Inflammatory macrophage (primary cell): ENCODE measurements around the gene MT3.
A peak's percentile ranks its signal among the peaks of the same experiment; 100 is the strongest.
"Not testable (repeated sequence)": the region's sequence is repeated elsewhere in the genome, so short reads cannot be mapped to it uniquely, and the experiment has no call there.

Experiments used
- DNase-seq, 2 donors: peaks; one replicate each; pipeline ENCODE4 v3.0.0-alpha.2; 2020 to 2022

Gene MT3

GRCh38 chr16:56580391-56581048, 8.8 kb upstream of the MT3 start:
- DNase-seq, result no peak

- DNase-seq, result not testable (repeated sequence)
Observed at GRCh38 chr16:56582911-56583310, 6.4 kb upstream of the MT3 start.

DNA sequence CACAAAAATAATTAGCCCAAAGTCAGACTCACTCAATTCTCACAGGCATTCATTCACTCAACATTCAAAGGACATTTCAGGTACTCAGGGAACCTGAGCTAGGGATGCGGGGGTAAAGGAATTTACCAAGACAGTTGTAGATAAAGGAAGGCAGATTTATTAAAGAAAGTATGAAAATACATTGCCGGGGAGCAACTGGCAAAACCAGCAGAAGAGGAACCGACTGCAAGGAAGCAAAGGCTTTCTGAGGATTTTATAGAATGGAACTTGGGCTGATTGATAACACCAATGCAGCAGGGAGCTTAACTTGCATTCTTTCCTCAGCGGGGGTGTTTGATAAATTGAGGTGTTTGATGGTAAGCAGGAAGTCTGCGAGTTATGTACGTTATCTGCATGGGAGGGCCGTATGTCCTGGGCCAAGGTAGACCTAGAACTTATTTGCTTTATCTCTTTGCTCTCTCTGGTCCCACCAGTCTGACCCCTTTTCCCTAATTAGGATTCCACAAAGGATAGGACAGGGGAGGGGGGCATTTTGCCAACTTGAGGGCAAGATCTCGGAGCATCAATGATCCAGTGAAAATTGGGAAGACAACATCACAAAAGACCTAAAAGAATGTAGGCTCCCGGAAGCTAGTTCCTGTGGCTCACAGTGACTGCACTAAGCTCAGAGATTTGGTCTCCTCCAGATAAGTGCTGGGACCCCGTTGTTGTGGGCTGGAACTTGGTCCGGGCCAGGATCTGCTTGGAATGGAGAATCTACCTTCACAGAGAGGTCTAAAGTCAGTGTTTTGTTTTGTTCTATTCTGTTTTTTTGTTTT, 5.8 kb upstream of the MT3 start:
- no peak for DNase-seq

GRCh38 chr16:56584276-56584675, 5.1 kb upstream of the MT3 start:
- DNase-seq, result no peak

- no peak for DNase-seq
Observed at GRCh38 chr16:56588781-56589140, 567 bp upstream of the MT3 start.

GRCh38 chr16:56591377-56592060, 2.2 kb downstream of the MT3 start:
- peak; percentile 50 to 51 for DNase-seq

- no peak for DNase-seq
Observed at GRCh38 chr16:56593573-56594291, 4.4 kb downstream of the MT3 start.

GRCh38 chr16:56594292-56594619, 4.9 kb downstream of the MT3 start:
- DNase-seq, result no peak

DNA sequence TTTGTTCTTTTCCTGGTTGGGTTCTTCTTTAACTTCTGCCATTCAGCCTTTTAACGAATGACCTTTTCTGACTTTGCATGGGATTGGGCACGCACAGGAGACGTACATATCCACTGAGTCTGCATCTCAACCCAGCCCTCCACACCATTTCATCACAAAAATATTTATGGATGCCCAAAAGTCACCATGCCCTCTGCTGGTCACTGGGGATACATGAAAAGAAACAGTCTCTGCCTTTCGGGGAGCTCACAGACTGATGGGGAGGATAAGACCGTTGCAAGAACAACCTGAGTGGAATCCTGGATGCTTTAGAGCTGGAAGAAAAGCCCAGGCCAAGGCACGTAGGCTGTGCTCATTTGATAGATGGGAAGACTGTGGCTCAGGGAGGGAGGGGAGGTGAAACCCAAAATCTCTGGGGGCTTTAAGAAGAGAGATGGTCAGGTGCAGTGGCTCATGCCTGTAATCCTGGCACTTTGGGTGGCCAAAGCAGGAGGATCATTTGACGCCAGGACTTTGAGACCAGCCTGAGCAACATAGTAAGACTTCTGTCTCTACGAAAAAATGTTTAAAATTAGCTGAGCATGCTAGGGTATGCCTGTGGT, 11.2 kb downstream of the MT3 start:
- DNase-seq, result peak; percentile 61 to 66

- DNase-seq, result no peak
Observed at GRCh38 chr16:56601325-56601724, 12.0 kb downstream of the MT3 start.

- DNase-seq, result peak; percentile 59 to 72
Observed at GRCh38 chr16:56603589-56603988, 14.3 kb downstream of the MT3 start.

DNA sequence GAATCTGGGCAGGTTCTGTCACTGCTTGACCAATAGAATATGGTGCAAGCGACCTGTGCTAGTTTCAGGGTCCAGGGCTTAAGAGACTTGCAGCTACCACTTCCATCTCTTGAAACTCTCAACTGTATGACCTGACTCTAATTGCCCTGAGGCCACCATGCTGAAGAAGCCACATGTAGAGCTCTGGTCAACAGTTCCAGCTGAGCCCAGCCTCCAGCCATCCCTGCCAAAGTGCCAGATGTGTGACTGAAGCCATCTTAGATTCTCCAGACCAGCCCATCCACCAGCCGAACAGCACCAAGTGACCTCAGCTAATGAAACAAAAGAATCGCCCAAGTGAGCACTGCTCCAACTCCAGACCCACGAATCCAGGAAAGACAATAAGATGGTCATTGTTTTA, 15.6 kb downstream of the MT3 start:
- DNase-seq, result no peak

DNA sequence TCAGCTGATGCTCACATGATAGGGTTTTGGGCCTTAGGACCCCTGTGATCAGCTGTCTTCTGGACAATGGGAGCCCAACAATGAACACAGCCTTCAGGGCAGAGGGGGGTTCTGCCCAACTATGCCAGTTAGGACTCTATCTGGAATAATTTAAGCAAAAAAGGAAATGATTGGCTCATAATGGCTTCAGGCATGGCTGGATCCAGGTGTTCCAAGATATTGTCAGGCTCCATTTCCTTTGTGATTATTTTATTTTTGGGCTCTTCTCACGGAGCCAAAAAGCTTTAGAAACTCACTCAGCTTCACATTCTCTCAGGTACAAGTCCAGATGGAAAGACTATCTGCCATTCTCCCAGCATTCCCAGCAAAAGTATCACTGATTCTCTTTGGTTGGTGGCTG, 16.1 kb downstream of the MT3 start:
- DNase-seq, result no peak

- DNase-seq, result no peak
Observed at GRCh38 chr16:56606071-56606475, 16.7 kb downstream of the MT3 start.

- DNase-seq, result no peak
Observed at GRCh38 chr16:56606476-56607108, 17.3 kb downstream of the MT3 start.

GRCh38 chr16:56607109-56607618, 17.8 kb downstream of the MT3 start:
- DNase-seq, result peak in 1 of 2 donors; percentile 34

DNA sequence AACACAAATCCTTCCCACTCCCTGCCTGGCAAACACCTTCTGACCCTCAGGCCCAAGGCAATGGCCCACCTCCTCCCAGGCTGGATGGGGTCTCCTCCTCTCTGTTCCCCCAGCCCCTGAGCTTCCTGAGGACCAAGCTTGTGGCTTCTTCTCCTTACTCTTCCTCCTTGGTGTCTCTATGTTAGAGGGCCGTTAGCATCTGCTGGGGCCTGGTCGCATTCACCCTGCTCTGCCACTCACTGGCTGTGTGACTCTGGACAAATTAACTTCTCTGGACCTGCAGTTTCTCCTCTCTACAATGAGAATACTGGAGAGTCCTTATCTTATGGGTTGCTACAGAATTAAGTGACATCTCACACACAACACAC, 18.3 kb downstream of the MT3 start:
- no peak for DNase-seq

GRCh38 chr16:56608043-56608875, 18.9 kb downstream of the MT3 start, which contains the start of gene MT2A:
Gene MT2A (plus strand): TSS chr16:56608584. CDS start chr16:56608656, 72 bp downstream.
- DNase-seq, result peak; percentile 96 to 99

- no peak for DNase-seq
Observed at GRCh38 chr16:56608876-56609462, 19.6 kb downstream of the MT3 start.

DNA sequence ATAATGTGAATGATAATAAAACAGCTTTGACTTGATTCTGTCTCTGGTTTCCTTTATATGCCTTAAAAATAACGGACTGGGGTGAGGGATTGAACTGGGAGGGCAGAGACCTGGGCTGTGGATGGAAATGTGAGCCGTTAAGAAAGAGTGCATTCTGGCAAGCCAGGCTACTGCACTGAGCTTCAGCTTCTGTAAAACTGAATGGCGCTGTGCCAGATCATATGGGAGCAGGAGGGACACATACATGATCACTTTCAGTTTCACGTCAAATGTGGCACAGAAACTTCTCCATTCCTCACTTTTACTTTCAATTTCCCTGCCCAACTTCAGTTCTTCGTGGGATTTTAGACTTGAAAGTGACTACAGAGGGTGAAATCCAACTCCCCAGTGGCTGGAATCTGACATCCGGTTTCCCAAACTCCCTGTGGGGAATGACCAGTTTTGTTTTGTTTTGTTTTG, 20.2 kb downstream of the MT3 start:
- peak; percentile 96 to 97 for DNase-seq
